ENCODE measurements around the gene MAST2.

The MAST2 gene

GRCh38 chr1:46067652-46068051 is 264.2 kb downstream of the MAST2 start:
- Histone ChIP-seq H3K36me3 (ENCODE audit: insufficient read depth, low read length) (no peaks in the 10 kb centered on the region), H3K9ac (ENCODE audit: low read length) (no peak overlapping the region), H4K20me1 (ENCODE audit: insufficient read depth, low read length) (no peaks in the 10 kb centered on the region), H3K79me2 (ENCODE audit: insufficient read depth, low read length) (no peaks in the 10 kb centered on the region), H3K4me1 (ENCODE audit: insufficient read depth, low read length, severe bottlenecking) (peaks cover 12% of the 10 kb centered on the region), H3K27ac (ENCODE audit: low read depth, low read length, poor library complexity, severe bottlenecking) (no peak overlapping the region), H3F3A (ENCODE audit: insufficient read depth, low read length) (no peaks in the 10 kb centered on the region), H3K27me3 (ENCODE audit: insufficient read depth, low read length) (no peaks in the 10 kb centered on the region), H2AFZ (ENCODE audit: low read length) (no peak overlapping the region), H3K4me3 (ENCODE audit: low read depth, low read length, poor library complexity, severe bottlenecking) (no peak overlapping the region), H3K9me3 (ENCODE audit: low read length) (no peaks in the 10 kb centered on the region), H3K4me2 (ENCODE audit: low read length) (no peak overlapping the region), H3K9me2 (ENCODE audit: low read depth, low read length) (no peaks in the 10 kb centered on the region)
- no peak for TF ChIP-seq EZH2 (IDR thresholded peaks at IDR 0.05; ENCODE audit: borderline replicate concordance, low read length)
- TF ChIP-seq, protein P1, sequence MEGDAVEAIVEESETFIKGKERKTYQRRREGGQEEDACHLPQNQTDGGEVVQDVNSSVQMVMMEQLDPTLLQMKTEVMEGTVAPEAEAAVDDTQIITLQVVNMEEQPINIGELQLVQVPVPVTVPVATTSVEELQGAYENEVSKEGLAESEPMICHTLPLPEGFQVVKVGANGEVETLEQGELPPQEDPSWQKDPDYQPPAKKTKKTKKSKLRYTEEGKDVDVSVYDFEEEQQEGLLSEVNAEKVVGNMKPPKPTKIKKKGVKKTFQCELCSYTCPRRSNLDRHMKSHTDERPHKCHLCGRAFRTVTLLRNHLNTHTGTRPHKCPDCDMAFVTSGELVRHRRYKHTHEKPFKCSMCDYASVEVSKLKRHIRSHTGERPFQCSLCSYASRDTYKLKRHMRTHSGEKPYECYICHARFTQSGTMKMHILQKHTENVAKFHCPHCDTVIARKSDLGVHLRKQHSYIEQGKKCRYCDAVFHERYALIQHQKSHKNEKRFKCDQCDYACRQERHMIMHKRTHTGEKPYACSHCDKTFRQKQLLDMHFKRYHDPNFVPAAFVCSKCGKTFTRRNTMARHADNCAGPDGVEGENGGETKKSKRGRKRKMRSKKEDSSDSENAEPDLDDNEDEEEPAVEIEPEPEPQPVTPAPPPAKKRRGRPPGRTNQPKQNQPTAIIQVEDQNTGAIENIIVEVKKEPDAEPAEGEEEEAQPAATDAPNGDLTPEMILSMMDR (IDR thresholded peaks at IDR 0.05; ENCODE audit: low read length) = no peak

GRCh38 chr1:46068525-46068924 is 265.1 kb downstream of the MAST2 start:
- Histone ChIP-seq H3K27ac (ENCODE audit: low read depth, low read length, poor library complexity, severe bottlenecking) (no peak overlapping the region), H3K9ac (ENCODE audit: low read length) (no peak overlapping the region), H2AFZ (ENCODE audit: low read length) (no peak overlapping the region), H3F3A (ENCODE audit: insufficient read depth, low read length) (no peaks in the 10 kb centered on the region), H3K9me2 (ENCODE audit: low read depth, low read length) (no peaks in the 10 kb centered on the region), H3K9me3 (ENCODE audit: low read length) (no peaks in the 10 kb centered on the region), H3K4me2 (ENCODE audit: low read length) (no peak overlapping the region), H3K4me1 (ENCODE audit: insufficient read depth, low read length, severe bottlenecking) (peaks cover 9% of the 10 kb centered on the region), H3K79me2 (ENCODE audit: insufficient read depth, low read length) (no peaks in the 10 kb centered on the region), H3K36me3 (ENCODE audit: insufficient read depth, low read length) (no peaks in the 10 kb centered on the region), H3K27me3 (ENCODE audit: insufficient read depth, low read length) (no peaks in the 10 kb centered on the region), H4K20me1 (ENCODE audit: insufficient read depth, low read length) (no peaks in the 10 kb centered on the region), H3K4me3 (ENCODE audit: low read depth, low read length, poor library complexity, severe bottlenecking) (no peak overlapping the region)
- TF ChIP-seq, protein P1 (IDR thresholded peaks at IDR 0.05; ENCODE audit: low read length) = no peak
- TF ChIP-seq EZH2 (IDR thresholded peaks at IDR 0.05; ENCODE audit: borderline replicate concordance, low read length) = no peak

GRCh38 chr1:46070164-46070814 is 266.9 kb downstream of the MAST2 start:
- no peak overlapping the region for H3K9ac ChIP-seq (ENCODE audit: low read length)
- H4K20me1 ChIP-seq (ENCODE audit: insufficient read depth, low read length) = no peaks in the 10 kb centered on the region
- H3K4me1 ChIP-seq (ENCODE audit: insufficient read depth, low read length, severe bottlenecking) = peaks cover 3% of the 10 kb centered on the region
- no peaks in the 10 kb centered on the region for H3K9me2 ChIP-seq (ENCODE audit: low read depth, low read length)
- no peak for TF ChIP-seq EZH2 (IDR thresholded peaks at IDR 0.05; ENCODE audit: borderline replicate concordance, low read length)
- TF ChIP-seq, protein P1 (IDR thresholded peaks at IDR 0.05; ENCODE audit: low read length) = no peak
- H3K9me3 ChIP-seq (ENCODE audit: low read length) = no peaks in the 10 kb centered on the region
- H3F3A ChIP-seq (ENCODE audit: insufficient read depth, low read length) = no peaks in the 10 kb centered on the region
- H3K79me2 ChIP-seq (ENCODE audit: insufficient read depth, low read length) = no peaks in the 10 kb centered on the region
- no peak overlapping the region for H3K27ac ChIP-seq (ENCODE audit: low read depth, low read length, poor library complexity, severe bottlenecking)
- H3K36me3 ChIP-seq (ENCODE audit: insufficient read depth, low read length) = no peaks in the 10 kb centered on the region
- no peak overlapping the region for H2AFZ ChIP-seq (ENCODE audit: low read length)
- H3K4me3 ChIP-seq (ENCODE audit: low read depth, low read length, poor library complexity, severe bottlenecking) = no peak overlapping the region
- H3K27me3 ChIP-seq (ENCODE audit: insufficient read depth, low read length) = no peaks in the 10 kb centered on the region
- no peak overlapping the region for H3K4me2 ChIP-seq (ENCODE audit: low read length)

All from OCI-LY1 (cell line).